ENCODE data around the gene BRMS1.
"Not testable (repeated sequence)": the region's sequence is repeated elsewhere in the genome, so short reads cannot be mapped to it uniquely, and the experiment has no call there.

BRMS1 gene

GRCh38 chr11:66363187-66363601 lies 18.3 kb upstream of the BRMS1 start:
- DNase-seq: no peak

- no peak for DNase-seq
These were observed 17.7 kb upstream of the BRMS1 start for GRCh38 chr11:66362481-66363147.

- DNase-seq: no peak
These were observed 16.6 kb upstream of the BRMS1 start for GRCh38 chr11:66361502-66361941.

- DNase-seq: no peak
These were observed 15.6 kb upstream of the BRMS1 start for GRCh38 chr11:66360406-66361073.

- no peak for DNase-seq
These were observed 14.8 kb upstream of the BRMS1 start for GRCh38 chr11:66359662-66360087.

- not testable (repeated sequence) for DNase-seq
These were observed 5.8 kb upstream of the BRMS1 start for GRCh38 chr11:66350560-66351235.

- no peak for DNase-seq
These were observed 4.1 kb upstream of the BRMS1 start for GRCh38 chr11:66349084-66349386.

- peak; percentile 95 for DNase-seq
These were observed 2.7 kb upstream of the BRMS1 start, which contains the start of gene B4GAT1 for GRCh38 chr11:66347425-66348276. Gene B4GAT1 (minus strand): TSS chr11:66347629. CDS start chr11:66347545, 84 bp downstream.

- DNase-seq: no peak
These were observed 1.8 kb upstream of the BRMS1 start for GRCh38 chr11:66346476-66347424.

- DNase-seq: no peak
These were observed 379 bp upstream of the BRMS1 start for GRCh38 chr11:66345316-66345649.

GRCh38 chr11:66343176-66343575 lies 1.7 kb downstream of the BRMS1 start:
- DNase-seq: no peak

GRCh38 chr11:66341502-66342126 lies 3.3 kb downstream of the BRMS1 start:
- no peak for DNase-seq

- no peak for DNase-seq
These were observed 4.1 kb downstream of the BRMS1 start for GRCh38 chr11:66340596-66341501.

GRCh38 chr11:66339686-66340483 lies 5.0 kb downstream of the BRMS1 start:
- no peak for DNase-seq

- DNase-seq: no peak
These were observed 5.7 kb downstream of the BRMS1 start for GRCh38 chr11:66339162-66339675.

- no peak for DNase-seq
These were observed 6.4 kb downstream of the BRMS1 start for GRCh38 chr11:66338276-66339161.

GRCh38 chr11:66337103-66337899 lies 7.6 kb downstream of the BRMS1 start:
- DNase-seq: no peak
